ENCODE results near the gene PTAR1.

GRCh38 chr9:69745716-69746437, 13.9 kb downstream of the PTAR1 start:
- TF ChIP-seq CTCF (conservative IDR thresholded peaks at IDR 0.05; ENCODE audit: low read depth, low read length) (peak; percentile 28; the same call in 1 of the 2 replicates), EZH2 (IDR thresholded peaks at IDR 0.05; ENCODE audit: low read length, unreplicated experiment) (no peak), EZH2phosphoT487 (IDR thresholded peaks at IDR 0.05; ENCODE audit: borderline replicate concordance, low read length) (no peak)

All from PC-3 (cell line).